OCI-LY7 (cell line): ENCODE measurements around the gene ALDH2. TPM values are rescaled to one million over a fixed set of nuclear protein-coding genes. Genes with fewer than 3 reads are reported as not detected.

Source experiments
- BruUV-seq: library from RNA; stranded (reverse); fragments of 400-500 nt; replicated peaks from 2 replicates; lab custom pipeline; 2021; lab: Mats Ljungman, UMichigan
- CTCF ChIA-PET: fragments of 300-600 bp; sonication (Branson Sonifier 250); formaldehyde crosslinking; loops from one replicate; lab custom pipeline; 2022; ENCODE audit warnings: antibody characterized with exemption; ENCODE audit not compliant: unreplicated experiment; lab: Charles Lee
- POLR2A ChIA-PET: fragments of 300-600 bp; sonication (Branson Sonifier 250); formaldehyde crosslinking; loops from one replicate; lab custom pipeline; 2022; ENCODE audit warnings: antibody characterized with exemption; lab: Charles Lee
- DNase-seq: peaks from one replicate; pipeline ENCODE4 v3.0.0-alpha.2; 2015; ENCODE audit warnings: low spot score
- H2AFZ ChIP-seq: fragments of 200-600 bp; sonication (generic), shearing (Covaris generic); 2 replicates; pipeline ENCODE4 v1.6.1; 2014; ENCODE audit warnings: mild to moderate bottlenecking, antibody characterized with exemption, low read length, moderate library complexity
- H3K27ac ChIP-seq: fragments of 200-600 bp; sonication (generic); 2 replicates; pipeline ENCODE4 v1.5.1; 2014; ENCODE audit warnings: mixed run types, low read depth, mild to moderate bottlenecking, moderate library complexity, low read length, inconsistent platforms; ENCODE audit not compliant: poor library complexity, severe bottlenecking
- H3K36me3 ChIP-seq: fragments of 200-600 bp; sonication (generic); 2 replicates; pipeline ENCODE4 v1.6.1; 2014; ENCODE audit warnings: mild to moderate bottlenecking, antibody characterized with exemption, low read length, moderate library complexity, mixed read lengths; ENCODE audit not compliant: insufficient read depth
- H3K4me1 ChIP-seq: fragments of 200-600 bp; sonication (generic); 2 replicates; pipeline ENCODE4 v1.5.1; 2014; ENCODE audit warnings: mild to moderate bottlenecking, low read length; ENCODE audit not compliant: insufficient read depth, poor library complexity, severe bottlenecking
- H3K4me2 ChIP-seq: fragments of 200-600 bp; sonication (generic); 2 replicates; pipeline ENCODE4 v1.6.1; 2014; ENCODE audit warnings: mild to moderate bottlenecking, low read length
- H3K4me3 ChIP-seq: fragments of 200-600 bp; sonication (generic); 2 replicates; pipeline ENCODE4 v1.5.1; 2014; ENCODE audit warnings: mild to moderate bottlenecking, low read depth, low read length; ENCODE audit not compliant: poor library complexity, severe bottlenecking
- H3K79me2 ChIP-seq: fragments of 200-600 bp; sonication (generic); 2 replicates; pipeline ENCODE4 v1.6.1; 2016; ENCODE audit warnings: low read depth, mild to moderate bottlenecking, low read length, moderate library complexity, mixed read lengths; ENCODE audit not compliant: insufficient read depth
- H3K9me2 ChIP-seq: fragments of 200-600 bp; sonication (generic); 2 replicates; pipeline ENCODE4 v1.6.1; 2016; ENCODE audit warnings: mild to moderate bottlenecking, low read length, mixed read lengths; ENCODE audit not compliant: insufficient read depth
- H3K9me3 ChIP-seq: fragments of 200-600 bp; sonication (generic); 2 replicates; pipeline ENCODE4 v1.6.1; 2014; ENCODE audit warnings: mild to moderate bottlenecking, mixed run types, low read length, mixed read lengths
- H4K20me1 ChIP-seq: fragments of 200-600 bp; sonication (generic); 2 replicates; pipeline ENCODE4 v1.6.1; 2014; ENCODE audit warnings: mild to moderate bottlenecking, antibody characterized with exemption, low read length, moderate library complexity, mixed read lengths; ENCODE audit not compliant: insufficient read depth
- CTCF ChIP-seq: fragments of 200-600 bp; sonication (generic); conservative IDR thresholded peaks from 2 replicates; pipeline ENCODE4 v1.5.1; 2014; ENCODE audit warnings: mild to moderate bottlenecking, antibody characterized with exemption, low read length, moderate library complexity, mixed read lengths
- EZH2phosphoT487 ChIP-seq: fragments of 200-600 bp; sonication (generic); IDR thresholded peaks from 2 replicates; pipeline ENCODE4 v1.6.1; 2018; ENCODE audit warnings: low read depth, borderline replicate concordance, mild to moderate bottlenecking, mixed run types, antibody characterized with exemption, low read length, moderate library complexity, mixed read lengths
- intact Hi-C: fragments of 100-400 bp; cut with micrococcal nuclease; formaldehyde crosslinking; loops from one replicate; pipeline ENCODE4 v1.10.0; 2022; ENCODE audit not compliant: unreplicated experiment
- total RNA-seq, 2 experiments: library from RNA; depleted of rRNA in 1 of 2; stranded (reverse); fragments of >200 nt in 1 of 2; shearing (Covaris generic) in 1 of 2; gene quantifications; 2 replicates each; pipeline ENCODE4 v1.2.3, GENCODE V29; 2014 to 2022

Gene ALDH2
- total RNA-seq, 2 experiments from 2014 or later: 16.5 to 19.9 TPM

GRCh38 chr12:111745211-111745610 lies 21.5 kb upstream of the ALDH2 start:
- H3K9me2 ChIP-seq: no peaks in the 10 kb centered on the region
- TF ChIP-seq CTCF (no peak), EZH2phosphoT487 (no peak)
- no peaks in the 10 kb centered on the region for H3K79me2 ChIP-seq
- DNase-seq: no peak
- ChIA-PET CTCF (interaction anchor here (1.1 kb wide), 1 partner anchor 16 kb away, joined by 4 read pairs; no protein-coding TSS in a partner anchor), POLR2A (interaction anchor here (0.5 to 2.0 kb wide), 2 partner anchors 15 to 37 kb away, joined by 3 to 5 read pairs; no protein-coding TSS in a partner anchor)
- H4K20me1 ChIP-seq: no peaks in the 10 kb centered on the region
- H2AFZ ChIP-seq: no peak overlapping the region
- intact Hi-C loops: no loop called here
- no peak overlapping the region for H3K27ac ChIP-seq
- no TSS peak for BruUV-seq
- H3K9me3 ChIP-seq: no peaks in the 10 kb centered on the region
- no peaks in the 10 kb centered on the region for H3K36me3 ChIP-seq
- H3K4me2 ChIP-seq: no peak overlapping the region
- no peaks in the 10 kb centered on the region for H3K4me1 ChIP-seq
- no peak overlapping the region for H3K4me3 ChIP-seq

DNA sequence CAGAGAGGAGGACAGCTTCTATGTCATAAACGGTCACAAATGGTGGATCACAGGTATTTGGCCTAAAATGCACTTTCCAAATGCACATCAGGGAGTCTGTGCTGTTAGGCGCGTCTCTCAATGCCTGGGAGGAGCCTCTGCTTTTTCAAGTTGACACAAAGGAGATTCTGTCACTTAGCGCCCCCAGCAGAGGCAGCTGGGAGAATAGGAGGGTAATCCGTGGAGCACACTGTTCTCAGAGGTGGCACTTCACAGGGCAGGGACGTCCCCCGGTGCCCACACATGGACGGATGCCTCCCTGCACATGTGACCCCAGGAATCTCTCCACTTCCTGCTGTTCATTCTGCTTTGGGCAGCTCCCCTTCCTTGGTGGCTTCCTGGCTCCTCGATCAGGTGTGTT lies 19.4 kb upstream of the ALDH2 start:
- H2AFZ ChIP-seq: no peak overlapping the region
- H3K79me2 ChIP-seq: no peaks in the 10 kb centered on the region
- no peaks in the 10 kb centered on the region for H4K20me1 ChIP-seq
- intact Hi-C loops: no loop called here
- H3K9me3 ChIP-seq: no peaks in the 10 kb centered on the region
- H3K9me2 ChIP-seq: no peaks in the 10 kb centered on the region
- TF ChIP-seq CTCF: no peak
- no peak for TF ChIP-seq EZH2phosphoT487
- CTCF ChIA-PET: no interaction called here
- POLR2A ChIA-PET: no interaction called here
- no peak overlapping the region for H3K4me3 ChIP-seq
- no peak overlapping the region for H3K4me2 ChIP-seq
- H3K27ac ChIP-seq: no peak overlapping the region
- no peaks in the 10 kb centered on the region for H3K4me1 ChIP-seq
- no TSS peak for BruUV-seq
- H3K36me3 ChIP-seq: peaks cover 5% of the 10 kb centered on the region; the same call in 1 of the 2 replicates
- DNase-seq: no peak

GRCh38 chr12:111748151-111748672 lies 18.5 kb upstream of the ALDH2 start:
- H3K4me3 ChIP-seq: no peak overlapping the region
- no peaks in the 10 kb centered on the region for H3K4me1 ChIP-seq
- no peaks in the 10 kb centered on the region for H3K9me3 ChIP-seq
- H2AFZ ChIP-seq: no peak overlapping the region
- H3K9me2 ChIP-seq: no peaks in the 10 kb centered on the region
- ChIA-PET CTCF (no interaction called here), POLR2A (no interaction called here)
- intact Hi-C loops: no loop called here
- H3K4me2 ChIP-seq: no peak overlapping the region
- H3K36me3 ChIP-seq: peaks cover 5% of the 10 kb centered on the region; the same call in 1 of the 2 replicates
- H4K20me1 ChIP-seq: no peaks in the 10 kb centered on the region
- no peak overlapping the region for H3K27ac ChIP-seq
- no TSS peak for BruUV-seq
- no peak for DNase-seq
- no peak for TF ChIP-seq EZH2phosphoT487
- TF ChIP-seq CTCF: no peak
- H3K79me2 ChIP-seq: no peaks in the 10 kb centered on the region
